Liver (tissue), 3 donors: ENCODE results near the gene CD8B2.

ENCODE experiments used
- CTCF ChIP-seq: fragments of 150-350 bp; IDR thresholded peaks from 2 replicates; pipeline ENCODE4 v1.5.1; 2017; ENCODE audit warnings: improper control_type of control experiment, low read depth, low read length; ENCODE audit not compliant: missing input control
- FOXA1 ChIP-seq: IDR thresholded peaks from 2 replicates; pipeline ENCODE4 v1.6.1; 2016; ENCODE audit warnings: antibody characterized with exemption
- GABPA ChIP-seq, 2 donors: IDR thresholded peaks in 1 of 2; conservative IDR thresholded peaks in 1 of 2; 2 replicates each; pipeline ENCODE4 v1.6.1; 2016; ENCODE audit warnings: antibody characterized with exemption in 2 of 2, mild to moderate bottlenecking in 1 of 2, moderate library complexity in 1 of 2
- HNF4A ChIP-seq, 2 donors: conservative IDR thresholded peaks; 2 replicates each; pipeline ENCODE4 v1.6.1; 2016; ENCODE audit warnings: antibody characterized with exemption in 2 of 2, mild to moderate bottlenecking in 2 of 2
- RAD21 ChIP-seq, 2 donors: IDR thresholded peaks; 2 replicates each; pipeline ENCODE4 v1.6.1; 2016; ENCODE audit warnings: antibody characterized with exemption in 2 of 2, mild to moderate bottlenecking in 2 of 2
- TAF1 ChIP-seq: conservative IDR thresholded peaks from 2 replicates; pipeline ENCODE4 v1.6.1; 2016; ENCODE audit warnings: antibody characterized with exemption, mild to moderate bottlenecking
- donor health status: healthy.
- donor health status: healthy.

- TF ChIP-seq CTCF, result no peak
- TF ChIP-seq TAF1, result no peak
- TF ChIP-seq RAD21 (IDR thresholded peaks at IDR 0.05), result no peak
- no peak for TF ChIP-seq HNF4A (conservative IDR thresholded peaks at IDR 0.05)
- TF ChIP-seq GABPA (IDR thresholded peaks at IDR 0.05 in 1 of 2, conservative IDR thresholded peaks at IDR 0.05 in 1 of 2), result no peak
- TF ChIP-seq FOXA1, result no peak
Measured at GRCh38 chr2:106561356-106561755, 74.2 kb downstream of the CD8B2 start.
